HG03196 (cell line): ENCODE data around the gene INTS4.
"Not testable (repeated sequence)": the region's sequence is repeated elsewhere in the genome, so short reads cannot be mapped to it uniquely, and the experiment has no call there.

Experiments used
- ATAC-seq: cut with Tn5 transposase; IDR thresholded peaks from one replicate; pipeline ENCODE4 v1.9.1; 2021; ENCODE audit not compliant: unreplicated experiment

INTS4 gene

DNA sequence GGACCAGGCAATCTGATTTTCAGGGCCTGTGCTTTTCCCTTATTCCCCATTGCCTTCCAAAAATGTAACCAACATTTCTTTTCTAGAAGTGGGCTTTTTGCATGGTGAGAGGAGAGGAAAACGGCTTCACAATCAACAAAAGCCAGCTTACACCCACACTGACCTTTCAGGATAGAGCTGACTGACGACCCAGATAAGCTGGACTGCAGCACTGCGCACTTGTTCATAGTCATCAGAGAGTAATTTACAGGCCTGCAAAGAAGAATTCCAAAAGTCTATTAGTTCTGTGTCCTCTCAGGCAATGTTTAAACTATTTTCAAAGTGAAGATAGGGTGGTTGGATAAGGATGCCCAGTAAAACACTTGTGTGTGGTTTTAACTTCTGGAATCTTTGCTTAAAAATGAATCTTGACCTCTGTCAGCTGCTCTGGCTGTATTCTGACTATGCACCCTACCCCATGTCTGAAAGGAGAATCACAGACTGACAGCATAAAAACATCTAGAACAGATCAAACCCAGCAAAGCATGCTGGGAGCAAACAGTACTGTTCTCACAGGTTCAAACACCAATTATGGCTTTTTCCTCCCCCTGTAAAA, 35.8 kb downstream of the INTS4 start:
- not testable (repeated sequence) for ATAC-seq

DNA sequence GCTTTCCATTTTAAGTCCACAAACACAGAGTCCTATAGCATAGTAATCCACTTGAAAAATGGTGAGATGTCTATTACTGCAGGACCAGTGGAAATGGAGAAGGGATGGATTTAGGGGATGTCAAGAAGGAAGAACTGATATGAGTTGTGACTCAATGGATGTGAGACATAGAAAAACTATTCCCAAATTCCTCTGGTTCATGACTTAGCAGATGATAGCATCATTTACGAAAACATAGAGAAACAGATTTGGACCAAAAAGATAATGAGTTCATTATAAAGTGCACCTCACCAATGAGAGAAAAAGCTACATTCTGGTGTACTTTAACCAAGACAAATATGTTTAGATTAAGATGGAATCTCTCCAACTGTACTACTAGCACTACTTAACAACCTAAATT, 51.2 kb downstream of the INTS4 start:
- not testable (repeated sequence) for ATAC-seq

DNA sequence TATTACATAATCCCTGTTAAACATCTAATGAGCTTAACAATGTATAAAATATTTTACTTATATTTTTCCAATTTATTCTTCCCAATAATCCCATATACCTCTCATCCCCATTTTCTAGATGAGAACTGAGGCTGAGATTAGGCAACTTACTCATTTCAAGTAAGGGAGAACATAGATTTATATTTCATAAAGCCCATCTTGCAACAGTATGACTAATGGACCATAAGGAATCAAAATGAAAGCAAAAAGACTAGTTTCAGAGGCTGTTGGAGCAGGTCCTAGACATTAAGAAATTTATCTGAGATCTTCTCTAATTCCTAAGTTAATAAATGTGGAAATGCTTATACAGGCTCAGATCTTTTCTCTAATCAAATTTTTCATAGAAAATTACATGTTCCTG, 52.0 kb downstream of the INTS4 start:
- ATAC-seq = not testable (repeated sequence)

DNA sequence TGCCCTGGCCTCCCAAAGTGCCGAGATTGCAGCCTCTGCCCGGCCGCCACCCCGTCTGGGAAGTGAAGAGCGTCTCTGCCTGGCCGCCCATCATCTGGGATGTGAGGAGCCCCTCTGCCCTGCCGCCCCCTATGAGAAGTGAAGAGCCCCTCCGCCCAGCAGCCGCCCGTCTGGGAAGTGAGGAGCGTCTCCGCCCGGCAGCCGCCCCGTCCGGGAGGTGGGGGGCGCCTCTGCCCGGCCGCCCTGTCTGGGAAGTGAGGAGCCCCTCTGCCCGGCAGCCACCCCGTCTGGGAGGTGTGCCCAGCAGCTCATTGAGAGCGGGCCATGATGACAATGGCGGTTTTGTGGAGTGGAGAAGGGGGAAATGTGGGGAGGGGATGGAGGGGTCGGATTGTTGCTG, 60.9 kb downstream of the INTS4 start:
- ATAC-seq = not testable (repeated sequence)

DNA sequence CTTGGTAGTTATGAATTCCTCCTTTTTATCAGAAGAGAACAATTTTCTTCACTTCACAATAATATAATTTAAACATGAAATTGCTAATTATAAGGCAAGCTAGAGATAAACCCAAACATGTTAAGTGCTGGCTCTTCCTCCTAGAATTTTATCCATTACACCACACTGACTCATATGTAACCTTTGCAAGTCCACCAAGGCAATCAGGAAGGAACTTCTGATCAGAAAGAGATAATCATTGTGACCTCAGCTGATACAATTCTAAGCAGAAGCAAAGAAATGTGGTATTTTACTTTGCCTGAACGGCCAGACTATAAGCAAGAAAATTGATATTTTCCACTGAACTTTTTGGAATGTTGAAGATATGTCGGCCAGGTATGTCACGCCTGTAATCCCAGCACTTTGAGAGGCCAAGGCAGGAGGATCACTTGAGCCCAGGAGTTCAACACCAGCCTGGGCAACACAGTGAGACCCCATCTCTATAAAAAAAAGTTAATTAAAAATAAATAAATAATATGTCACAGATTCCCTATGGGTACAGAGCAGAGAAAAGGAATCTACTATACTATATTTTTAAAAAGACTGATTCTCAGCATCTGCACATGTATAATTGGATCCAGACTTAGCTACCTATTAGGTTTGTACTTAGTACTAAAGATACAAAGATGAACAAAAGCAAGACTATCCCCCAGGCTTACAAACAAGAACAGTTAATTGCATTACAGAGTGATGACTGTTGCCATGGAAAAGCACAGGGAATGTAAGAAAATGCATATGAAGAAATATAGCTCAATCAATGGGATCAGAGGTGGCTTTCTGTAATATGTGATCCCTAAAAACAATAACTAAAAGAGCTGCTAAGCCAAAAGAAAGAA, 63.9 kb downstream of the INTS4 start:
- not testable (repeated sequence) for ATAC-seq

DNA sequence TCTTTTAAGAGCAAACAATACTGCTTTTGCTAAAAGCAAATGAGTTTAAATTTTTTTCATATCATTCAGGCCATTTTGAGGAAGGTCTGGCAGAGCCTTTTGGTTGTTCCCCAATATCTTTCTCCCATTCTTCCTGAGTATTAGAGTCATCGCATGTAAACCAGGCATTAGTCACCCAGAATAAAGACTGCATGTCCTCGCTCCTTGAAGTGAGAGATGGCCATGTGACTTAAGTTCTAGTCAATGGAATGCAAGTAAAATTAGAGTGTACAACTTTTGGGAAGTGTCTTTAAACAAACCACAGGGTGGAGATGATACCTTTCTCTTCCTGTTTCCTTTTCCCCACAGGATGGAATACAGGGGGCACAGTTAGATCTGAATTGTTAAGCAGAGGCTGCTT, 76.8 kb downstream of the INTS4 start:
- not testable (repeated sequence) for ATAC-seq

DNA sequence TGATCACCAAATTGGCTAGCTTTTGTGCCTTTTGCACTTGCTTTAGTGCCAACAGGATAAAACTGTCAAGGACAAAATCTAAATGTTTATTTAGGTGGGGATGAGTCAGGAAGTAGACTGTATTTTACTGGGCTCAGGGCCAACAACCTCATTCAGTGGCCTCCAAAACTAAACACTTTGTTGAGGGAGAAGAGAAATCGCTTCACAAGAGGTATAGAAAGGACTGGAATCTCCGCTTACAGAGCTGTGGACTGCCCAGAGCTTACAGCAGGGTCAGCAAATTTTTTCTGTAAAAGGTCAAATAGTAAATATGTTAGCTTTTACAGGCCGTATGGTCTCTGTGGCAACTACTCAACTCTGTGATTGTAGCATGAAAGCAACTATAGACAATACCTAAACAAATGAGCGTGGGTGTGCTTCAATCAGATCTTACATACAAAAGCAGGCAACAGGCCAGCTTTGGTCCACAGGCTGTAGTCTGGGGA, 80.1 kb downstream of the INTS4 start:
- not testable (repeated sequence) for ATAC-seq

DNA sequence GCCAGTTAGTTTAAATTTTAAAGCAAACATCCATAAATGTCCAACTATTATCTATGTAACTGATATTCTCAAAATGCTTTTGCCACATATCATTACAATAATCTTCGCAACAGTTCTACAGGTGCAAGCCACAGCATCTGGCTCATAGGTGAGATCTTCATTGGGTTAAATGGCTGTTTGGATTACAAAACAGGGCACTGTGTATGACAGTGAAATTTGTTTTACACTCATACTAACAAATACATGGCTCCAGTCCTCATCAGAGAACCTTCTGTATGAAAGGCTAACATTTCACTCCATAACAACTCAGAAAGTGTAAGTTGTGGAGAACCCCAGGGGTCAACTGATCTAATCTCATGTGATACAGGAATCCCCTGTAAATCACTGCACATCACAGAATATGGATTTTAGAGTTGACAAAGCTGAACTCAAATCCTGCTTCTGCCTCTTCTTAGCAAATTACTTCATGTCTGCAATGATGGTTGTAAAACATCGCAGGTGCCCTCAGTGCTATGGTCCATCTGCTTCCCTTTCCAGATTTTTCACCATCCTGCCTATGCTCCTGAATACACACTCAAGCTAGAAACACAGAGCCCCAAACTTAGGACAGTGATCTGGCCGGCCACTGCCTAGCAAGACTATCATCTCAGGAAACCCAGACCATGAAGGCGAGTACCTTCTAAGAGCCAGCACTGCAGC, 80.7 kb downstream of the INTS4 start:
- not testable (repeated sequence) for ATAC-seq

DNA sequence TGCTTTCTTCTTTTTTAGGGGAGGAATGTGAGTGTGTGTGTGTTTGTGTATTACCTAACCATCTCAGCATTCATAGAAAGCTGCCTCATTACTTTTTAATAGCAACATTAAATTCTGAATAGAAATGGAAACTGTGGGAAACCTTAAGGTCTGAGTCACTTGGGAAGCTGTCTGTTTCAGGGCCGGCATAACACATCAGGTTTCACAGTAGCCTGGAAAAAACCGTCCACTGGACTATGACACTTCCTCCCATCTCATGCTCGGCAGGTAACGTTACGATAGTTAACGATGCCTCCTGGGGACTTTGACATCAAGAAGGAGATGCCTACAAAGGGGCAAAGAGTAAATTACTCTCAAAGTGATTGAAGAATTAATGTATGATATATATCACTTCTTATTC, 83.6 kb downstream of the INTS4 start:
- ATAC-seq = not testable (repeated sequence)

DNA sequence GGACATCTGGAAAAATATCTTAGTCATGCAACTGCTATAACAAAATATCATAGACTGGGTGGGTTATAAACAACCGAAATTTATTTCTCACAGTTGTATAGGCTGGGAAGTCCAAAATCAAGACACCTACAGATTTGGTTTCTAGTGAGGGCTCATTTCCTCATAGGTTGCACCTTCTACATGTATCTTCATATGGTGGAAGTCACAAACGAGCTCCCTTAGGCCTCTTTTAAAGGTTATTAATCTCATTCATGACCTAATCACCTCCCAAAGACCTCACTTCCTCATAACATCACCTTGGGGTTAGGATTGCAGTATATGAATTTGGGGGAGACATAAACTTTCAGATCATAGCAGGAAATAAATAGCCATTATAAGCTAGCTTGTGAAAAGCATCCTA, 85.2 kb downstream of the INTS4 start:
- no peak for ATAC-seq

DNA sequence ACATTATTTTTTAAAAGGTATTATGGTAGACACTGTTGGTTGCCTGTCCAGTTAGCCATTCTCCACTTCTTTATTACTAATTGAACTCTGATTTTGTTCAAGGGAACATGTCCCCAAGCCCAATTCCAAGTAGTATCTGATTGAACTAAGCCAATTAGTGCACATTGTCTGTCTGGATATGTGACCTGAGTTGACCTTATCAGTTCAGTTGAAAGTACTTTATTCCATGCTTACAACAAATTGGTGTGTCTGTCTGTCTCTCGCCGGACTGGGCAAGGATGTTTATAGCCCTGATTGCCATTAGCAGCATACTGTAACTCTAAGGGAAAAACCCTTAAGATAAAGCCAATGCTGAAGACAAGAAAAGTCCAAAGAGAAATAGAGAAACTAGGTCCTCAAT, 85.6 kb downstream of the INTS4 start:
- ATAC-seq = no peak

DNA sequence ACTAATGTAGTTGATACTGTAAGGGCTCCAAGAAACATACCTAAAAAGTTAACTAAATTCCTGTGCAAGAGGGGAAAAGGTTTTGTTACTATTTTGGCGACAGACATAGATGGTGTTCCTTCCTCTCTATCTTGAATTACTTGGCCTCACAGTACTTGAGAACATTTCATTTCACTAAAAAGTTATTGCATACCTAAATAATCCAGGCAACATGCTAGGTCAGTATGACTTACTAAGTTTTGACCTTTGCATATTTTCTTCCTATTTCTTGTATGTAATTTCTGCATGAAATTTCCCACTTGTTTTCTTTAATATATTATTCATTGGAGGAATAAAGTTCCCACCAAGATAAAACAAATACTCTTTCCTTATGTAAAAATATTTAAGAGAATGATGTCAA, 99.5 kb downstream of the INTS4 start:
- not testable (repeated sequence) for ATAC-seq

DNA sequence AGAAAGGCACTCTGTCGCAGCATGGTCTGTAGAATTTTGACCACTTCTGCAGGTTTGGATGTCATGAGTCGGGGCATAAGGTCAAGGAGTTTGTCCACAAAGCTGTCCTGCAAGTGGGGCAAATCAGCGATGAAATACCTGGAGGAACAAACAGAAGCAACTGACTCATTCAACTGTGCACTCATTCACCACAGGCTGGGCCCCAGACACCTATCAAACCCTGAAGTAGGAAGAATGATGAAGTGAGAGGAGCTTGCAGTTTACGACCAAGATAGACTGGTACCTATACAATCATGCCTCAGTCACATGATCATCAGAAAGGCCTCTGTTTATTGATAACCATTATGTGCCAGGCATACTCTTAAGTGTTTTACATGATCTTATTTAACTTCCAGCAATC, 102.8 kb downstream of the INTS4 start:
- not testable (repeated sequence) for ATAC-seq

DNA sequence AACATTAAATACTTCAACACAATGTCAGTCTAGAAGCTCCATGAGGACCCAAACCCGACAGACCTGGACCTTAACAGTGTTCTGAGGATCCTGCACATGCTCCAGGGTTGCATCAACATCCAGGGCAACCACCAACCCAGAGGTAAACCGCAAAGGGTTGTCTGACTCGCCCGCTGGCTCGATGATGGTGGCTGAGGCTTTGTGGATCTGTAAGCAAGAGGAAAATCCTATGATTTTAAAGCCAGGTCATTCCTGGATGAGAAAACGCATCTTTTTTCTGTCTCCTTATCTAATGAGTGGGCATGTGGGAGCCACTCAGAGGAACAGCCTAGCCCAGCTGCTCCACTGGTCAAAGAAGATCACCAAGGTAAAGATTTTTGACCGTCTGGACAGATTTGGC, 103.2 kb downstream of the INTS4 start:
- ATAC-seq = not testable (repeated sequence)

DNA sequence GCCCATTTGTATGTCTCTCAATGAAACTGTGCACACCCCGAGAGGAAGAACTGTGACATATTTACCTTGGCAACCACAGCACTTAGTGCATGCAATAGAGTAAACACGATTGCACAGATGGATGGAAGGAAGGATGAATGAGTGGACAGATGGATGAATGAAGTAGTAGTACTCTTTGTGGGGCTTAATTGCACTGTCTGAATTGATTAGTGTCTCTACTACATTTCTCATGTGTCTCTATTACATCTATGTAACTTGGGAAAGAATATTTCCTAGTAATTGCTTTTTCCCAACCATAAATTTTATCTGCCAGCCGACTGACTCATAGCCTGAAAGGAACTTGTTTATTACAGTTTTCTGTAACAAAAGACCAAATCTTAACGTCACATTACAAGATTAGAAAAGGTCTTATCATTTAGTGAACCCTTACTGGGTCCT, 103.8 kb downstream of the INTS4 start:
- not testable (repeated sequence) for ATAC-seq

DNA sequence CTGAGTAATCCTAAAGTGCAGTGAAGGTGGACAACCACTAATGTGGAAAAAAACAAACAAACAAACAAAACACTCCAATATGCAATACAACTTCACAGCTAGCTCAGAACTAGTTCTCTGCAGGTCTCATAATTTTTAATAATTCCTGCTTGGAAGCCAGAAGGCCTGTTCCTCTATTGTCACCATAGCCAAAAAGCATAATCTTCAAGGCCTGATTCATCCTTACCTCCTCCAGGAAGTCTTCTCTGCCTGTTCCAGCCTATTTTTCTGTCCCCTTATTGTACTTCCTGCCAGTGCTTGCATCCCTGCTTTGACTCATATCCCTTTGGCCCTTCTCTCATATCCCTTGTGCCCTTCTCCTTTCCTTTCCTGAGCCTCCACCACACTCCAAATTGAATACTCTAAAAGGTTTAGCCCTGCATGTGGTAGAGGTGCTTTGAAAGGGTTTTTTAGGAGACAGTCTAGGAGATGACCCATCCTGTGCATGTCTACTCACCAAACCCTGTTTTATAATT, 104.3 kb downstream of the INTS4 start:
- ATAC-seq = not testable (repeated sequence)

DNA sequence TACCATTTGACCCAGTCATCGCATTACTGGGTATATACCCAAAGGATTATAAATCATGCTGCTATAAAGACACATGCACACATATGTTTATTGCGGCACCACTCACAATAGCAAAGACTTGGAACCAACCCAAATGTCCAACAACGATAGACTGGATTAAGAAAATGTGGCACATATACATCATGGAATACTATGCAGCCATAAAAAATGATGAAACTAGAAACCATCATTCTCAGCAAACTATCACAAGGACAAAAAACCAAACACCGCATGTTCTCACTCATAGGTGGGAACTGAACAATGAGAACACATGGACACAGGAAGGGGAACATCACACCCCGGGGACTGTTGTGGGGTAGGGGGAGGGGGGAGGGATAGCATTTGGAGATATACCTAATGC, 105.4 kb downstream of the INTS4 start:
- not testable (repeated sequence) for ATAC-seq

DNA sequence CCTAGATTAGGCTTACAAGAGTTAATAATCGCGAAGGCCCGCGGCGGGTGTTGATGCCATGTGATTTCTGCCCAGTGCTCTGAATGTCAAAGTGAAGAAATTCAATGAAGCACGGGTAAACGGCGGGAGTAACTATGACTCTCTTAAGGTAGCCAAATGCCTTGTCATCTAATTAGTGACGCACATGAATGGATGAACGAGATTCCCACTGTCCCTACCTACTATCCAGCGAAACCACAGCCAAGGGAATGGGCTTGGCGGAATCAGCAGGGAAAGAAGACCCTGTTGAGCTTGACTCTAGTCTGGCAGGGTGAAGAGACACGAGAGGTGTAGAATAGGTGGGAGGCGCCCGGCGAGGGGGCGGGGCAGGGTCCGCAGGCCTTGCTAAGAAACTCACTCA, 108.1 kb downstream of the INTS4 start:
- ATAC-seq = no peak

DNA sequence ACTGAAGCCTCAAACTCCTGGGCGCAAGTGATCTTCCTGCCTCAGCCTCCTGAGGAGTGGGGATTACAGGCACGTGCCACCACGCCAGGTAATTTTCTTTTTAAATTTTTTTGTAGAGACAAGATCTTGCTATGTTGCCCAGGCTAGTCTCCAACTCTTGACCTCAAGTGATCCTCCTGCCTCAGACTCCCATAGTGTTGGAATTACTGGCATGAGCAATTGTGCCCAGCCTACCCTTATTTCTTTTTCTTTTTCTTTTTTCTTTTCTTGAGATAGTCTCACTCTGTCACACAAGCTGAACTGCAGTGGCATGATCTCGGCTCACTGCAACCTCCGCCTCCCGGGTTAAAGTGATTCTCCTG, 109.7 kb downstream of the INTS4 start:
- no peak for ATAC-seq

DNA sequence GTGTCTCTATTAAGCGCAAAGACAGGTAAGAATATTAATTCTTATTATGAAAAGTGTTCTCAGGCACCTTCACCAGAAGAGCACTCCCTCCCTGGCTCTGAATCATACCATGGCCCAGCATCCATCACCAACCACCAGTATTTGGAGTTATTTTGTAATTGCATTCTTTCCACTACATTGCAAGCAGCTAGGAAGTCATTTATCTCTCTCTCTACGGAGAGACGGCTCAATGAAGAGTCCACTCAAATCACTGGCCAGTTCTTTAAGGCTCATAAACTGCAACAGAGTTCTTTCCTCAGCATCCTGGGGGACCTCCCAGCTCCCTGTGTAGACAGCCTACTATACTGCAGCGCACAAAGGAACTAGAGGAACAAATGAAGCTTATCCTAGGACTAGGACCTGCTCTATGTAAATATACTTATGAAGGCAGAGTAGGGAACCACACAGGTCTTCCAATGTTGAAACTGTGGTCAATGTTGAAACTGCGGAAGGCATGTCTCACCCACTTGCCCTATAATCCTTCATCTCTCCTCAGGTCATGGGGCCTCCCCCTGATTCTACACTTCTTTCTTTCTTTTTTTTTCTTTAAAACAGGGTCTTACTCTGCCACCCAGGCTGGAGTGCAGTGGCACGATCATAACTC, 110.2 kb downstream of the INTS4 start:
- no peak for ATAC-seq

DNA sequence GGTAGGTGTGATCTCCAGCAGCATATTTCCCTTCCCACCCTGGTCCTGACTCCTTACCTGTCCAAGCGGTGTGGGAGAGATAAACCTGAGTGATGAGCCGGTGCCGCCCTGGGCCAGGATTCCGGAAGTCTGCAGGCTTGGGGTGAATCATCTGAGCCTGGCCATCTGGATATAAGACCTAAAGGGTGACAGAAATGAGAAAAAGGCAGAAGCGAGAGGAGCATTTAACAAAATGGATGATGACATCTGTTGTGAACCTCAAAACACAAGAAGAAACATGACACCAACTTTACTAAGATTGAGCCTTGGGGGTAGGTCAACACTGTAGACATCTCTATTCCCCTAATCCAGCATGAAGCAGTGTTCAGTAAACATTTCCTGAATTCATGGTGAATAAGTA, 110.7 kb downstream of the INTS4 start:
- ATAC-seq = no peak
